HFFc6 (cell line): ENCODE results near the gene LRWD1. TPM values are rescaled to one million over a fixed set of nuclear protein-coding genes. Genes with fewer than 3 reads are reported as not detected.

Experiments
- DNase-seq: peaks from one replicate; pipeline ENCODE4 v3.0.0-alpha.2; 2018
- H3K27ac Mint-ChIP-seq: 2 replicates; pipeline ENCODE4 v1.8.0; 2020; ENCODE audit warnings: mild to moderate bottlenecking, mixed read lengths
- H3K27me3 Mint-ChIP-seq: 2 replicates; pipeline ENCODE4 v1.8.0; 2021; ENCODE audit warnings: mild to moderate bottlenecking, moderate library complexity, mixed read lengths; ENCODE audit not compliant: insufficient read depth
- H3K36me3 Mint-ChIP-seq: 2 replicates; pipeline ENCODE4 v1.8.0; 2021; ENCODE audit warnings: low read depth, mixed read lengths
- H3K4me1 Mint-ChIP-seq: 2 replicates; pipeline ENCODE4 v1.8.0; 2020; ENCODE audit warnings: low read depth, mixed read lengths
- H3K4me3 Mint-ChIP-seq: 2 replicates; pipeline ENCODE4 v1.8.0; 2020; ENCODE audit warnings: mild to moderate bottlenecking, moderate library complexity, mixed read lengths
- H3K9me3 Mint-ChIP-seq: 2 replicates; pipeline ENCODE4 v1.8.0; 2020; ENCODE audit warnings: mild to moderate bottlenecking, mixed read lengths
- CTCF ChIP-seq: fragments of 200-600 bp; sonication (generic); IDR thresholded peaks from 2 replicates; pipeline ENCODE4 v1.5.0; 2021; ENCODE audit warnings: antibody characterized with exemption, mild to moderate bottlenecking
- total RNA-seq, 6 experiments: library from RNA; stranded (reverse); fragmentation: NEBNext Ultra II Directional; extraction: Animal tissue kit (Norgen Biotek cat#: 25700); gene quantifications; 2 replicates in 1 of 6; 3 replicates in 5 of 6; pipeline ENCODE4 v1.2.3, GENCODE V29; 2021

The LRWD1 gene
- total RNA-seq, 6 experiments from 2014 or later: 19.4 to 28.2 (median 23.0) TPM

- peak overlapping the region; percentile 62 for H3K27ac Mint-ChIP-seq
- peak; percentile 40 for DNase-seq
- H3K36me3 Mint-ChIP-seq: no peaks in the 10 kb centered on the region
- H3K4me3 Mint-ChIP-seq: no peak overlapping the region
- peaks cover 4% of the 10 kb centered on the region for H3K27me3 Mint-ChIP-seq
- H3K4me1 Mint-ChIP-seq: peaks cover 8% of the 10 kb centered on the region
- TF ChIP-seq CTCF: no peak
- H3K9me3 Mint-ChIP-seq: no peaks in the 10 kb centered on the region
Measured at GRCh38 chr7:102456327-102456726, 8.5 kb upstream of the LRWD1 start.

- peaks cover 9% of the 10 kb centered on the region for H3K4me1 Mint-ChIP-seq
- DNase-seq: no peak
- no peak overlapping the region for H3K4me3 Mint-ChIP-seq
- TF ChIP-seq CTCF: no peak
- H3K9me3 Mint-ChIP-seq: no peaks in the 10 kb centered on the region
- H3K27me3 Mint-ChIP-seq: peaks cover 4% of the 10 kb centered on the region
- H3K36me3 Mint-ChIP-seq: no peaks in the 10 kb centered on the region; the same call in 1 of the 2 replicates
- H3K27ac Mint-ChIP-seq: peak overlapping the region; percentile 62; the same call in 1 of the 2 replicates
Measured at GRCh38 chr7:102457352-102457924, 7.3 kb upstream of the LRWD1 start.

- Mint-ChIP-seq H3K4me3 (no peak overlapping the region), H3K36me3 (peaks cover 8% of the 10 kb centered on the region; the same call in 1 of the 2 replicates), H3K27me3 (peaks cover 4% of the 10 kb centered on the region), H3K9me3 (no peaks in the 10 kb centered on the region), H3K27ac (no peak overlapping the region), H3K4me1 (peaks cover 21% of the 10 kb centered on the region)
- no peak for TF ChIP-seq CTCF
- no peak for DNase-seq
Measured at GRCh38 chr7:102459221-102459844, 5.5 kb upstream of the LRWD1 start.

GRCh38 chr7:102460467-102460866 lies 4.3 kb upstream of the LRWD1 start:
- no peak overlapping the region for H3K4me3 Mint-ChIP-seq
- no peak overlapping the region for H3K27ac Mint-ChIP-seq
- TF ChIP-seq CTCF: no peak
- H3K4me1 Mint-ChIP-seq: peaks cover 23% of the 10 kb centered on the region
- no peak for DNase-seq
- H3K36me3 Mint-ChIP-seq: peaks cover 8% of the 10 kb centered on the region; the same call in 1 of the 2 replicates
- H3K9me3 Mint-ChIP-seq: no peaks in the 10 kb centered on the region
- H3K27me3 Mint-ChIP-seq: peaks cover 4% of the 10 kb centered on the region; the same call in 1 of the 2 replicates

- no peak for TF ChIP-seq CTCF
- peaks cover 13% of the 10 kb centered on the region; the same call in 1 of the 2 replicates for H3K36me3 Mint-ChIP-seq
- H3K9me3 Mint-ChIP-seq: no peaks in the 10 kb centered on the region
- H3K4me3 Mint-ChIP-seq: peak overlapping the region; percentile 98
- DNase-seq: no peak
- peaks cover 9% of the 10 kb centered on the region for H3K27me3 Mint-ChIP-seq
- H3K4me1 Mint-ChIP-seq: peaks cover 33% of the 10 kb centered on the region
- peak overlapping the region; percentile 81 for H3K27ac Mint-ChIP-seq
Measured at GRCh38 chr7:102463841-102464576, 775 bp upstream of the LRWD1 start.
